Measurements from ENCODE around the gene RBM10. TPM values are rescaled to one million over a fixed set of nuclear protein-coding genes. Genes with fewer than 3 reads are reported as not detected.

Gene RBM10
- total RNA-seq, 2 experiments from 2014 or later = 44.9 to 45.6 TPM

DNA sequence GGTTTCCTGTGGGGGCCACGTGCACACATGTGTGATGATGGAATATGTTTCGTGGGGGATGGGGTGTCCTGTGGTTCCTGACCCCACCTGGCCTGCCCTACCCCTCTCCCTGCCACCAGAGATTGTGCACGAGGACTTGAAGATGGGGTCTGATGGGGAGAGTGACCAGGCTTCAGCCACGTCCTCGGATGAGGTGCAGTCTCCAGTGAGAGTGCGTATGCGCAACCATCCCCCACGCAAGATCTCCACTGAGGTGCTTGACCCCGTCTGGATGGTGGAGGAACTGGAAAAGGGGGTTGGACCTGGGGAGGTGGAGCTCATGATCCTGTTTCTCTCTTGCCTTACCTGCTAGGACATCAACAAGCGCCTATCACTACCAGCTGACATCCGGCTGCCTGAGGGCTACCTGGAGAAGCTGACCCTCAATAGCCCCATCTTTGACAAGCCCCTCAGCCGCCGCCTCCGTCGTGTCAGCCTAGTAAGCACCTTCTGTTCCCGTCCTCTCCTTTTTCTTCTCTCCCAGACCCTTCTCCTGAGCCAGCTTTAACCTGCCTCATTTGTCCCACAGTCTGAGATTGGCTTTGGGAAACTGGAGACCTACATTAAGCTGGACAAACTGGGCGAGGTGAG is 79.4 kb downstream of the RBM10 start:
- DNase-seq (ENCODE audit: low spot score) = no peak
- peaks cover 84% of the 10 kb centered on the region for H3K36me3 ChIP-seq (ENCODE audit: insufficient read depth, low read length)
- TF ChIP-seq, protein P1, sequence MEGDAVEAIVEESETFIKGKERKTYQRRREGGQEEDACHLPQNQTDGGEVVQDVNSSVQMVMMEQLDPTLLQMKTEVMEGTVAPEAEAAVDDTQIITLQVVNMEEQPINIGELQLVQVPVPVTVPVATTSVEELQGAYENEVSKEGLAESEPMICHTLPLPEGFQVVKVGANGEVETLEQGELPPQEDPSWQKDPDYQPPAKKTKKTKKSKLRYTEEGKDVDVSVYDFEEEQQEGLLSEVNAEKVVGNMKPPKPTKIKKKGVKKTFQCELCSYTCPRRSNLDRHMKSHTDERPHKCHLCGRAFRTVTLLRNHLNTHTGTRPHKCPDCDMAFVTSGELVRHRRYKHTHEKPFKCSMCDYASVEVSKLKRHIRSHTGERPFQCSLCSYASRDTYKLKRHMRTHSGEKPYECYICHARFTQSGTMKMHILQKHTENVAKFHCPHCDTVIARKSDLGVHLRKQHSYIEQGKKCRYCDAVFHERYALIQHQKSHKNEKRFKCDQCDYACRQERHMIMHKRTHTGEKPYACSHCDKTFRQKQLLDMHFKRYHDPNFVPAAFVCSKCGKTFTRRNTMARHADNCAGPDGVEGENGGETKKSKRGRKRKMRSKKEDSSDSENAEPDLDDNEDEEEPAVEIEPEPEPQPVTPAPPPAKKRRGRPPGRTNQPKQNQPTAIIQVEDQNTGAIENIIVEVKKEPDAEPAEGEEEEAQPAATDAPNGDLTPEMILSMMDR (conservative IDR thresholded peaks at IDR 0.05; ENCODE audit: low read length) = no peak
- TF ChIP-seq EZH2phosphoT487 (IDR thresholded peaks at IDR 0.05; ENCODE audit: borderline replicate concordance, low read depth, low read length) = no peak
- H3K9me3 ChIP-seq (ENCODE audit: low read length) = no peaks in the 10 kb centered on the region
- H3K9me2 ChIP-seq (ENCODE audit: insufficient read depth, low read length) = no peaks in the 10 kb centered on the region
- no peak overlapping the region for H3K4me2 ChIP-seq (ENCODE audit: low read length)
- peaks cover 13% of the 10 kb centered on the region for H4K20me1 ChIP-seq (ENCODE audit: insufficient read depth, low read length)
- H2AFZ ChIP-seq (ENCODE audit: low read length) = no peak overlapping the region
- intact Hi-C loops (cut with micrococcal nuclease; ENCODE audit: unreplicated experiment) = no loop called here
- ChIA-PET CTCF (ENCODE audit: unreplicated experiment) (no interaction called here), POLR2A (no interaction called here)
- no peak overlapping the region for H3K27ac ChIP-seq (ENCODE audit: low read depth, low read length, poor library complexity, severe bottlenecking)
- BruUV-seq (replicated peaks) = no TSS peak
- peaks cover 30% of the 10 kb centered on the region for H3K79me2 ChIP-seq (ENCODE audit: insufficient read depth, low read depth, low read length)
- no peak overlapping the region for H3K4me3 ChIP-seq (ENCODE audit: low read depth, low read length, poor library complexity, severe bottlenecking)
- H3K4me1 ChIP-seq (ENCODE audit: insufficient read depth, low read length, poor library complexity, severe bottlenecking) = peaks cover 15% of the 10 kb centered on the region

- H3K79me2 ChIP-seq (ENCODE audit: insufficient read depth, low read depth, low read length) = peaks cover 25% of the 10 kb centered on the region
- intact Hi-C loops (cut with micrococcal nuclease; ENCODE audit: unreplicated experiment) = no loop called here
- H3K9me2 ChIP-seq (ENCODE audit: insufficient read depth, low read length) = no peaks in the 10 kb centered on the region
- no peaks in the 10 kb centered on the region for H3K9me3 ChIP-seq (ENCODE audit: low read length)
- no peak overlapping the region for H3K4me2 ChIP-seq (ENCODE audit: low read length)
- ChIA-PET CTCF (ENCODE audit: unreplicated experiment) (no interaction called here), POLR2A (no interaction called here)
- TF ChIP-seq, protein P1 (conservative IDR thresholded peaks at IDR 0.05; ENCODE audit: low read length) = no peak
- TF ChIP-seq EZH2phosphoT487 (IDR thresholded peaks at IDR 0.05; ENCODE audit: borderline replicate concordance, low read depth, low read length) = no peak
- H3K27ac ChIP-seq (ENCODE audit: low read depth, low read length, poor library complexity, severe bottlenecking) = no peak overlapping the region
- no peak overlapping the region for H3K4me3 ChIP-seq (ENCODE audit: low read depth, low read length, poor library complexity, severe bottlenecking)
- peaks cover 8% of the 10 kb centered on the region for H4K20me1 ChIP-seq (ENCODE audit: insufficient read depth, low read length)
- DNase-seq (ENCODE audit: low spot score) = no peak
- peaks cover 84% of the 10 kb centered on the region for H3K36me3 ChIP-seq (ENCODE audit: insufficient read depth, low read length)
- BruUV-seq (replicated peaks) = no TSS peak
- no peak overlapping the region for H2AFZ ChIP-seq (ENCODE audit: low read length)
- peaks cover 13% of the 10 kb centered on the region for H3K4me1 ChIP-seq (ENCODE audit: insufficient read depth, low read length, poor library complexity, severe bottlenecking)
These were observed 79.9 kb downstream of the RBM10 start for GRCh38 chrX:47224896-47225290.

GRCh38 chrX:47226071-47226470 is 81.0 kb downstream of the RBM10 start:
- BruUV-seq (replicated peaks) = no TSS peak
- no peak overlapping the region for H3K27ac ChIP-seq (ENCODE audit: low read depth, low read length, poor library complexity, severe bottlenecking)
- no peak overlapping the region for H2AFZ ChIP-seq (ENCODE audit: low read length)
- no peaks in the 10 kb centered on the region for H4K20me1 ChIP-seq (ENCODE audit: insufficient read depth, low read length)
- TF ChIP-seq, protein P1 (conservative IDR thresholded peaks at IDR 0.05; ENCODE audit: low read length) = no peak
- TF ChIP-seq EZH2phosphoT487 (IDR thresholded peaks at IDR 0.05; ENCODE audit: borderline replicate concordance, low read depth, low read length) = no peak
- CTCF ChIA-PET (ENCODE audit: unreplicated experiment) = no interaction called here
- no peaks in the 10 kb centered on the region for H3K9me2 ChIP-seq (ENCODE audit: insufficient read depth, low read length)
- no peak for DNase-seq (ENCODE audit: low spot score)
- POLR2A ChIA-PET = no interaction called here
- peaks cover 13% of the 10 kb centered on the region for H3K79me2 ChIP-seq (ENCODE audit: insufficient read depth, low read depth, low read length)
- intact Hi-C loops (cut with micrococcal nuclease; ENCODE audit: unreplicated experiment) = no loop called here
- H3K9me3 ChIP-seq (ENCODE audit: low read length) = no peaks in the 10 kb centered on the region
- peaks cover 91% of the 10 kb centered on the region for H3K36me3 ChIP-seq (ENCODE audit: insufficient read depth, low read length)
- H3K4me1 ChIP-seq (ENCODE audit: insufficient read depth, low read length, poor library complexity, severe bottlenecking) = peaks cover 2% of the 10 kb centered on the region
- H3K4me3 ChIP-seq (ENCODE audit: low read depth, low read length, poor library complexity, severe bottlenecking) = no peak overlapping the region
- H3K4me2 ChIP-seq (ENCODE audit: low read length) = no peak overlapping the region
